IMR-90 (cell line): ENCODE results near the gene KCNQ5. TPM values are rescaled to one million over a fixed set of nuclear protein-coding genes. Genes with fewer than 3 reads are reported as not detected.

Experiments
- ATAC-seq: fragments of 200-7000 bp; cut with Tn5 transposase; 2 replicates; pipeline ENCODE4 v1.9.1; 2020; ENCODE audit warnings: low read depth, mild to moderate bottlenecking, moderate library complexity
- BruUV-seq: library from RNA; stranded (reverse); fragments of 400-500 nt; replicated peaks from 2 replicates; lab custom pipeline; 2021; lab: Mats Ljungman, UMichigan
- CTCF ChIA-PET: fragments of 300-600 bp; formaldehyde crosslinking; extraction: SDS; loops from one replicate; lab custom pipeline; 2021; ENCODE audit warnings: antibody characterized with exemption; lab: Yijun Ruan, JAX
- POLR2A ChIA-PET: fragments of 300-600 bp; sonication (Branson Sonifier 250); formaldehyde crosslinking; loops from one replicate; lab custom pipeline; 2022; ENCODE audit warnings: antibody characterized with exemption; ENCODE audit not compliant: unreplicated experiment; lab: Charles Lee
- DNase-seq: peaks from one replicate; pipeline ENCODE4 v3.0.0; 2013
- H2AFZ ChIP-seq: replicated peaks from 2 replicates; pipeline ENCODE3; 2013; ENCODE audit warnings: low read length, mild to moderate bottlenecking; ENCODE audit not compliant: poor library complexity
- H2AK5ac ChIP-seq: 2 replicates; pipeline ENCODE4 v1.6.1; 2013; ENCODE audit warnings: low read depth, low read length, inconsistent platforms
- H2AK9ac ChIP-seq: replicated peaks from 2 replicates; pipeline ENCODE3; 2013; ENCODE audit warnings: mild to moderate bottlenecking, low read depth, low read length, moderate library complexity; ENCODE audit not compliant: poor library complexity
- H2BK120ac ChIP-seq: 2 replicates; pipeline ENCODE4 v1.6.1; 2013; ENCODE audit warnings: low read depth, low read length, inconsistent platforms
- H2BK15ac ChIP-seq: 3 replicates; pipeline ENCODE4 v1.6.1; 2013; ENCODE audit warnings: low read depth, low read length, inconsistent platforms
- H2BK20ac ChIP-seq: 2 replicates; pipeline ENCODE4 v1.6.1; 2013; ENCODE audit warnings: low read depth, mild to moderate bottlenecking, inconsistent platforms, low read length, moderate library complexity
- H2BK5ac ChIP-seq: 2 replicates; pipeline ENCODE4 v1.6.1; 2013; ENCODE audit warnings: mild to moderate bottlenecking, low read depth, low read length, inconsistent platforms; ENCODE audit not compliant: poor library complexity, severe bottlenecking
- H3K14ac ChIP-seq: replicated peaks from 2 replicates; pipeline ENCODE4 v1.6.1; 2013; ENCODE audit warnings: low read depth, low read length, inconsistent platforms
- H3K18ac ChIP-seq: 2 replicates; pipeline ENCODE4 v1.6.1; 2013; ENCODE audit warnings: low read depth, low read length, control low read depth
- H3K23ac ChIP-seq: 2 replicates; pipeline ENCODE4 v1.6.1; 2013; ENCODE audit warnings: low read depth, low read length, inconsistent platforms
- H3K27ac ChIP-seq: 2 replicates; pipeline ENCODE4 v1.5.1; 2013; ENCODE audit warnings: mild to moderate bottlenecking, control low read depth, low read length; ENCODE audit not compliant: insufficient read depth
- H3K27me3 ChIP-seq: 2 replicates; pipeline ENCODE4 v1.6.1; 2013; ENCODE audit warnings: low read length; ENCODE audit not compliant: control insufficient read depth, insufficient read depth
- H3K36me3 ChIP-seq: 2 replicates; pipeline ENCODE4 v1.6.1; 2013; ENCODE audit warnings: low read length, mixed read lengths; ENCODE audit not compliant: control insufficient read depth, insufficient read depth
- H3K4ac ChIP-seq: 2 replicates; pipeline ENCODE4 v1.6.1; 2013; ENCODE audit warnings: low read depth, low read length, inconsistent platforms
- H3K4me1 ChIP-seq: 2 replicates; pipeline ENCODE4 v1.6.1; 2013; ENCODE audit warnings: low read length, mixed read lengths; ENCODE audit not compliant: control insufficient read depth, insufficient read depth
- H3K4me2 ChIP-seq: 2 replicates; pipeline ENCODE4 v1.6.1; 2013; ENCODE audit warnings: low read depth, mild to moderate bottlenecking, control low read depth, low read length, moderate library complexity
- H3K4me3 ChIP-seq: 2 replicates; pipeline ENCODE4 v1.5.1; 2013; ENCODE audit warnings: low read depth, mild to moderate bottlenecking, control low read depth, low read length, moderate library complexity; ENCODE audit not compliant: insufficient read depth
- H3K56ac ChIP-seq: 2 replicates; pipeline ENCODE4 v1.6.1; 2013; ENCODE audit warnings: low read length, inconsistent platforms; ENCODE audit not compliant: insufficient read depth; ENCODE audit errors: extremely low read depth
- H3K79me1 ChIP-seq, 2 experiments: 2 replicates each; pipeline ENCODE4 v1.6.1; 2013; ENCODE audit warnings: low read length in 2 of 2, inconsistent platforms in 1 of 2, low read depth in 1 of 2
- H3K9ac ChIP-seq: 2 replicates; pipeline ENCODE4 v1.6.1; 2013; ENCODE audit warnings: low read depth, low read length, control low read depth
- H3K9me1 ChIP-seq: 2 replicates; pipeline ENCODE4 v1.6.1; 2013; ENCODE audit warnings: low read length, inconsistent platforms; ENCODE audit not compliant: insufficient read depth
- H3K9me3 ChIP-seq: 2 replicates; pipeline ENCODE4 v1.6.1; 2013; ENCODE audit warnings: low read length; ENCODE audit not compliant: control insufficient read depth, insufficient read depth
- H4K20me1 ChIP-seq: 2 replicates; pipeline ENCODE4 v1.6.1; 2013; ENCODE audit warnings: low read length, inconsistent platforms; ENCODE audit not compliant: insufficient read depth
- H4K5ac ChIP-seq: 2 replicates; pipeline ENCODE4 v1.6.1; 2013; ENCODE audit warnings: mild to moderate bottlenecking, low read depth, low read length, control low read depth
- H4K8ac ChIP-seq, 2 experiments: 2 replicates each; pipeline ENCODE4 v1.6.1; 2013; ENCODE audit warnings: low read depth in 2 of 2, low read length in 2 of 2, control low read depth in 1 of 2, inconsistent platforms in 1 of 2
- H4K91ac ChIP-seq: 2 replicates; pipeline ENCODE4 v1.6.1; 2013; ENCODE audit warnings: low read depth, low read length, inconsistent platforms; ENCODE audit not compliant: insufficient read depth
- BHLHE40 ChIP-seq: fragments of 150-350 bp; IDR thresholded peaks from 2 replicates; pipeline ENCODE4 v1.6.1; 2016; ENCODE audit warnings: mild to moderate bottlenecking, low read depth, low read length
- CEBPB ChIP-seq: IDR thresholded peaks from 2 replicates; pipeline ENCODE4 v1.6.1; 2012; ENCODE audit warnings: low read depth, low read length, improper control_type of control experiment
- CTCF ChIP-seq: conservative IDR thresholded peaks from 2 replicates; pipeline ENCODE4 v1.5.1; 2012; ENCODE audit warnings: mild to moderate bottlenecking, low read depth, low read length, improper control_type of control experiment
- FOS ChIP-seq: fragments of 150-350 bp; IDR thresholded peaks from 2 replicates; pipeline ENCODE4 v1.6.1; 2016; ENCODE audit warnings: low read depth, low read length
- MAFK ChIP-seq: IDR thresholded peaks from 2 replicates; pipeline ENCODE4 v1.6.1; 2012; ENCODE audit warnings: low read depth, low read length, improper control_type of control experiment
- NFE2L2 ChIP-seq: fragments of 150-350 bp; IDR thresholded peaks from 2 replicates; pipeline ENCODE4 v1.6.1; 2016; ENCODE audit warnings: low read depth, mild to moderate bottlenecking, low read length
- RAD21 ChIP-seq: IDR thresholded peaks from 2 replicates; pipeline ENCODE4 v1.6.1; 2012; ENCODE audit warnings: low read length, improper control_type of control experiment
- RCOR1 ChIP-seq: IDR thresholded peaks from 2 replicates; pipeline ENCODE4 v1.6.1; 2012; ENCODE audit warnings: mild to moderate bottlenecking, low read length, improper control_type of control experiment; ENCODE audit not compliant: insufficient replicate concordance
- RFX5 ChIP-seq: IDR thresholded peaks from 2 replicates; pipeline ENCODE4 v1.8.0; 2012; ENCODE audit warnings: low read depth, mild to moderate bottlenecking, low read length, moderate library complexity
- USF2 ChIP-seq: fragments of 150-350 bp; IDR thresholded peaks from 2 replicates; pipeline ENCODE4 v1.6.1; 2017; ENCODE audit warnings: mild to moderate bottlenecking, antibody characterized with exemption, low read length, low read depth
- WGBS, 2 experiments: methylation state at CpG; one replicate each; pipeline versions ENCODE4 v1.1.5 to v1.1.7; 2013; ENCODE audit warnings: missing lambda C conversion rate in 2 of 2; ENCODE audit not compliant: insufficient read length in 1 of 2; ENCODE audit errors: extremely low coverage in 2 of 2; 5-methylcytosine and 5-hydroxymethylcytosine counted together
- dilution Hi-C: fragments of 300-500 bp; cut with HindIII; formaldehyde crosslinking; loops from one replicate; pipeline ENCODE4 v1.14.3; 2018; ENCODE audit warnings: low sequenced_read_pairs; ENCODE audit not compliant: unreplicated experiment
- in situ Hi-C: fragments of 300-500 bp; cut with MboI; formaldehyde crosslinking; loops from 3 replicates; pipeline ENCODE4 v1.14.3; 2019; ENCODE audit warnings: low sequenced_read_pairs, inconsistent platforms, mixed read lengths
- intact Hi-C: fragments of 100-400 bp; cut with micrococcal nuclease; formaldehyde crosslinking; loops from 2 replicates; pipeline ENCODE4 v1.10.0; 2022
- polyA plus RNA-seq, 3 experiments: library from polyadenylated mRNA; depleted of rRNA; stranded (reverse); fragments of >200 nt; gene quantifications; 2 replicates each; pipeline ENCODE4 v1.2.3, GENCODE V29; 2012; ENCODE audit warnings: low replicate concordance in 1 of 3
- total RNA-seq: library from RNA; depleted of rRNA; stranded (reverse); fragments of >200 nt; gene quantifications from 2 replicates; pipeline ENCODE4 v1.2.3, GENCODE V29; 2012

KCNQ5 gene
- total and polyA plus RNA-seq, 2 of the 4 experiments (the other 2 are of a cell fraction), result 0.75 to 1.3 TPM

GRCh38 chr6:72822023-72822422 is 200.2 kb downstream of the KCNQ5 start:
- no TSS peak for BruUV-seq
- WGBS, 2 experiments, result no CpG with 5 or more reads among the region's 1 CpG
- no peak overlapping the region for H4K8ac ChIP-seq
- no peak overlapping the region for H3K4me3 ChIP-seq
- no peaks in the 10 kb centered on the region for H3K9me1 ChIP-seq
- H3K9ac ChIP-seq, result no peak overlapping the region
- no peak overlapping the region for H4K5ac ChIP-seq
- H2AFZ ChIP-seq, result no peak overlapping the region
- no peak overlapping the region for H3K4me2 ChIP-seq
- no peak overlapping the region for H2AK5ac ChIP-seq
- H2BK15ac ChIP-seq, result no peak overlapping the region
- H2BK120ac ChIP-seq, result no peak overlapping the region
- intact Hi-C loops, result no loop called here
- H3K36me3 ChIP-seq, result no peaks in the 10 kb centered on the region
- H3K9me3 ChIP-seq, result no peaks in the 10 kb centered on the region
- CTCF ChIA-PET, result no interaction called here
- no peak overlapping the region for H4K91ac ChIP-seq
- H2BK5ac ChIP-seq, result no peak overlapping the region
- in situ Hi-C loops, result no loop called here
- no peak overlapping the region for H2BK20ac ChIP-seq
- DNase-seq (no peak), ATAC-seq (no peak)
- no peak overlapping the region for H3K14ac ChIP-seq
- POLR2A ChIA-PET, result no interaction called here
- no peak for TF ChIP-seq RCOR1
- TF ChIP-seq MAFK, result no peak
- no peak for TF ChIP-seq USF2
- TF ChIP-seq NFE2L2, result no peak
- TF ChIP-seq RAD21, result no peak
- TF ChIP-seq CTCF, result no peak
- TF ChIP-seq CEBPB, result no peak
- TF ChIP-seq FOS, result no peak
- no peak for TF ChIP-seq BHLHE40
- TF ChIP-seq RFX5, result no peak
- H3K79me1 ChIP-seq, result no peaks in the 10 kb centered on the region
- H3K27me3 ChIP-seq, result no peaks in the 10 kb centered on the region
- H4K20me1 ChIP-seq, result no peaks in the 10 kb centered on the region
- no peak overlapping the region for H3K18ac ChIP-seq
- H3K56ac ChIP-seq, result no peak overlapping the region
- dilution Hi-C loops, result no loop called here
- no peak overlapping the region for H3K27ac ChIP-seq
- no peak overlapping the region for H3K23ac ChIP-seq
- no peak overlapping the region for H2AK9ac ChIP-seq
- H3K4ac ChIP-seq, result no peak overlapping the region
- H3K4me1 ChIP-seq, result peaks cover 2% of the 10 kb centered on the region; the same call in 1 of the 2 replicates
